C1 segment of cervical spinal cord (tissue), 14 donors: ENCODE results near the gene RNF113B.

ENCODE experiments used
- DNase-seq, 14 donors: peaks; one replicate each; lab custom pipeline; 2025; lab: John Stamatoyannopoulos, UW

RNF113B gene

GRCh38 chr13:98204546-98204945 is 27.5 kb upstream of the RNF113B start:
- no peak for DNase-seq

- DNase-seq: no peak
Observed at GRCh38 chr13:98203646-98204326, 26.7 kb upstream of the RNF113B start.

DNA sequence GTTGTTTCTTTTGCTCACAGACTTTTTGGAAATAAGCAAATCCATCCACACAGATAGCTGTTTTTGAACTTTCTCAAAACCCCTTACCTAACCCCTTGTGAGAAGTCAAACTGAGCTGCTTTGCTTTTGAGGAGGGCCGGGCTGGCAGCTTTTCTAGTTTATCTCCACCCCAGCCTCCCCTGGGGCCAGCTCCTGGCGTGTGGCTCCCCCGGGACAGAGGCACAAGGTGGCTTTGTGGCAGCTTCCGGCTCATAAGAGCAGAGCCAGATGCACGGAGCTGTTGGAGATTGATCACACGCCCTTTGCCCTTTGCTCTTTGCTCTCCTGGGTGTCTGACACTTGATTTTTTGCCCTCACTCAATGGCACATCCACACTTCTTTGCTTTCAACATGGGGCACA is 24.9 kb upstream of the RNF113B start:
- no peak for DNase-seq

- DNase-seq: no peak
Observed at GRCh38 chr13:98201189-98201588, 24.1 kb upstream of the RNF113B start.

DNA sequence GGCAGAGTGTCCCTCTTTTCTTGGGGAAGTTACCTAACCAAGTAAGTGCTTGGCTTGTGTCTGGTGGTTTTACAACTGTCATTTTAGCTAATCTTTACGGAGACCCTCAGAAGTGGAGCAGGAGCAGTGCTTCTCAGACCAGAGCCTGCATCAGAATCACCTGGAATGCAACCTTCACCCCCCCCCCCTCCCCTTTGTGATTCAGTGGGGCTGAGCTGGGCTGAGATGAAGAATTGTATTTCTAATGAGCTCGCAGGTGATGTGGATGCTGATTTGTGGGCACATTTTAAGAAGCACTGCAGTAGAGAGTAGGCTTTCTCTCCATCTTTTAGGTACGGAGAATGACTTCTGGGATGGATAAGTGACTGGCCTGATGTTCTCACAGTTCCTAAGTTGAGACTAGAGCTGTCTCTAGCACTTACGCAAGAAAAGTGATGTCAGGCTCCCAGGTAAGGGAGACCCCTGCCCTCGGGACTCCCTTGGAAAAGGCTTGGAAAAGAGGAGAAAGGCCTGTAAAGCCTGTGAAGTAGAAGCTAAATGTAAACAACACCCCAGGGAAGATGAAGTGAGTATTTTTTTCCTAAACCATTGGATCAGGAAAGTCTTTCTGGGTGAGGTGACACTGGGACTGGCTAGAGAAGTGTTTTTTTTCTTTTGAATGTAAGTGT is 23.3 kb upstream of the RNF113B start:
- no peak for DNase-seq

DNA sequence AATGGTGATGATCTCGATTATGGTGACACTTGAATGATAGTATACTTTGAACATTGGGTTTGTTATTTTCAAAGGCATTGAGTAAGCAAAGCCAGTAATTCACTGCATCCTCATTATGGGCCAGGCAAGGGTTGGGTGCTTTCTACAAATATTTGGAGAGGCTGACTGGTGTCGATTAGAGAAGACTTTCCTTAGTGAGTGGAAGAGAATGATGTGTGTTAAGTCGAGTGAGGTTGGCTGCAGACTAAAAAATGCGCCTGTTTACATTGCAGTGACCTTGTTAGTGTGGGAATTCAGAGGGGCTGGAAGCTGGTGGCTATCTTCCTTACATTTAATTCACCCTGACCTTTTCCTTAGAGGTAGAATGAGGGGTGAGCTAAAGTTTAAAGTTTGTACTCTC is 22.4 kb upstream of the RNF113B start:
- no peak for DNase-seq

DNA sequence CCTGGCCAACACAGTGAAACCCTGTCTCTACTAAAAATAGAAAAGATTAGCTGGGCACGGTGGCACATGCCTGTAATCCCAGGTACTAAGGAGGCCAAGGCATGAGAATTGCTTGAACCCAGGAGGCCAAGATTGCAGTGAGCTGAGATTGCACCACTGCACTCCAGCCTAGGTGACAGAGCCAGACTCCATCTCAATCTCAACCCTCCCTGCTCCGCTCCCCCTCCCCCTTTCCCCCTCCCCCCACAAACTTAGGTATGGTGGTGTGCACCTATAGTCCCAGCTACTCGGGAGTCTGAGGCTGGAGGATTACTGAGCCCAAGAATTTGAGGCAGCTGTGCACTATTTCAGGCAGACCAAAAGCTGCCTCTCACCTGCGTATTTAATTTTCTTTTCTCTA is 21.6 kb upstream of the RNF113B start:
- DNase-seq: no peak

GRCh38 chr13:98195054-98195791 is 18.2 kb upstream of the RNF113B start:
- no peak for DNase-seq

DNA sequence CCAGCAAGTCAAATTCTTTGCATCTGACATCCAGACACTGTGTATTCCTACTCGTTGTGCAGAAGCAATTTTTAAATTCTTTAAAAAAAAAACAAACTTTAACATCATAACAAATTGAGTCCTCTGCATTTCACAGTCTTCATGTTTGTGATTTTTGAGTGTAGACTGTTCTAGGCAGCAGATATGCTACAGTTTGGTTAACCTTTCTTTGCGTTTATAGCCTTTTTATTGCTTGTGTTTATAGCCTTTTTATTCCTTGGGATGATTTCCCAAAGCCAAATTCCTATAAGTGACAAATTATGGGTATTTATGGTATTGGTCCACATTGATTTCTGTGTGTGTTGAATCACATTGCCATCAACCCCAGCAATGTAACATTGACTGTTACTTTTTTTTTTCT is 14.9 kb upstream of the RNF113B start:
- no peak for DNase-seq

DNA sequence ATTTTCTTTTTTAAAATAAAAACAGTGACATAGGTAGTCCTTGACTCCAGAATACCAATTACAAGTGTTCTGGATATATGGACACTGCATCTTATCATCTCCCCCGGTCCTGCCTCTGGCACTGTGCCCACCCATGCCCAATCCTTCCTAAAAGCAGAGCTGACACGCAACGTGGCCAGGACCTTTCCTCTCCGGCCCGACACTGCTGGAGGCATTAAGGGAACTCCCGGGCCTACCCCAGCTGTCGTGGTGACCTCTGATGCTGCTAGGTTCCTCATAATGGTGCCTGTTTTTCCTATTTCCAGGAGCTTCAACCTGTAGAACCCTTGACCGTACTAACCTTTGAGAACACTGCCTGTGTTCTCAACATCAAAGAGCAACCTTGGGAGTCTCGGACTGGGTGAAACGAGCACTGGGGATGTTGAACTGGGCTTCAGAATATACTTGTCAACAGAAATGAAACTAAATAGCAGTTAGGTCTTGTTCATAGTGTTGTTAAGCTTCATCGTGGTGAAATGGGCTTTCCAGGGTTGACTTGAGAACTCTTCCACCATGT is 13.9 kb upstream of the RNF113B start:
- DNase-seq: no peak

DNA sequence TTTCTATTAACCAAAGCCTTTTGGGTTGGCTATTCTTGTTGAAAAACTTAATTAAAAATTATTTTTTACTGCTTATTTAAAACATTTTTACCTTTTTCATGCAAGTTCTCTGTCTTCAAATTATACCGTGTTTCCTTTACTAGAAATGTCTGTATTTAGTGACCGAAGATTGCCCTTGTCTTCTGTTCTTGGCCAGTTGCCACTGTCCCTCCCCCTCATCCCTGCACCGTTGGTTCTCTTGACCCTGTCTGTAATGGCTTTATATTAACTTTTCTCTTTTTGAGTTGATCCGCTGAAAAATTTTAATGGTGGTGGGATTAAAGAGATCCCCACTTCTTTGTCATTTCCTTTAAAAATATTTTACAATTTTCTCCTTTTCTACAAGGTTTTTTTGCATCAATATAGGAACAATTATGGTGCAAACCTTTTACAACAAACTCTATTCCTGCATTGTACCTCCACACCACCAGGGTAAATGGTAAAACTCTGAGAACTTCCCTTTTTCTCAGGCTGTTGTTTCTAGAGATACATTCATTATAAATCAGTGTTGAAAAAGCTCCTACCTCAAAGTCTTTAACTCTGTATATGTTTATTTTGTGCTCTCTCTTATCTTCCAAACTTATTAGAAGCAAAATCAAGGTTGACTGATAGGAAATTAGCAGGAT is 12.9 kb upstream of the RNF113B start:
- DNase-seq: no peak

DNA sequence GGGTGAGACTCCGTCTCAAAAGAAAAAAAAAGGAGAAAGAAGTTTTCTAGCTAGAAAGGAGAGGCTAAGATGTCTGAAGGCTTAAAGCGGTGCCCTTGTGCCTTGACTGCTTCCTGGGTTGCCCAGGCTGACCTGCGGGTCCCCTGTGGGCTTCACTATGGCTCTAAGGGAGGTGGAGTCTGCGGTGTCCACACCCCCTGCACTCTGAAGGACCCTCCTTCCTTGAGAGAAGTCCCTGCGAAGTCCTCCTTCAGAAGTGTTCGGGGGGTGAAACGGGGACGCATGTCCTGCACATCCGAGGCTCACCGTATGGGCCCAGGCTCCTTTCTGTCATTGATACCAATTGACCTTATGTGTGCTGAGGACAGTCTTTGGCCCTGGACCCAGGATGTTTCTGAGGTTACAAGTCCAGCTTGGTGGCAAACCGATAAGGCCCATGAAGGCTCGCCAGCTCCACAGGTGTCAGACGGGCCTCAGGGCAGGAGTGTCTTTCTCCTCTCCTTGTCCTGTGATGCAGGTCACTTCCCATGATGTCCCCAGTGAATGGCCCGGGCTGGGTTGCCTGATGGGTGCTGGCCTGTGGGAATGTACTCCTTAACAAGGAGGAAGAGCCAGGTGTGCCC is 11.6 kb upstream of the RNF113B start:
- no peak for DNase-seq

GRCh38 chr13:98187965-98188261 is 10.8 kb upstream of the RNF113B start:
- peak in 2 of 14 donors; percentile 11 to 42 for DNase-seq

DNA sequence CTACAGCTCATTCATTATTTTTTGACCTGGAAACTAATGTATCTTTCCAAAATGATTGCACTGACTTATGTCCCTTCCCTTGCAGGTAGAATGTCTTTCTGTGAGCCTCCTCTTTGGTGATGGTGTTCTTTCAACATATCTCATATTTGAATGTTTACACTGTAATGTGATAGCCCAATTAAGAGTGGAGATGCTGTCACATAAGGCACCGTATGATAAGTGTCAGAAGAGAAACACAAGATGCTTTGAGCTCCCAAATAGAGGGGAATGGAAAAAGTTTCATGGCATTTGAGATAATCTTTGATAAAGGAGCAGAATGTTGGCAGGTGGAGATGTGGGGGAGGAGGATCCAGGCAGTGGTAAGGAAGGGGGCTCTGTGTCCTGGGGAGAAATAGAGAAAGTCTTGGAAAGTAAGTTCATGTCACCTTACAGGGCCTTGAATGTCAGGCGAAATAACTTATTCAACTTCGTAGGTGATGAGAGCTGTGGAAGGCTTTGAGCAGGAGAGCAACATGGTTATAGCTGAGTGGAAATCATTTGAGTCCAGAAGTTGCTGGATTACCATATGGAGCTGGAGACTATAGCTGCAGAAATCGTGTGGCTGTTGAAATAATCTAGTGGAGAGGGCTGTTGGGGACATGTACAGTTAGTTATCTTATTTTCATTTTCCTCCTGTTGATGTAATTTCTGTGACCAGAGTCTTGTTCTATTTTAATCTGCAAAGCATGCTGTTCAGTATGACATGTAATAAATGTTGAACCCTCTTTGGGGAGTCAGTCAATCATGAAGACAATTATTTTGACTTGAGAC is 10.3 kb upstream of the RNF113B start:
- no peak for DNase-seq

- no peak for DNase-seq
Observed at GRCh38 chr13:98184792-98185191, 7.7 kb upstream of the RNF113B start.

DNA sequence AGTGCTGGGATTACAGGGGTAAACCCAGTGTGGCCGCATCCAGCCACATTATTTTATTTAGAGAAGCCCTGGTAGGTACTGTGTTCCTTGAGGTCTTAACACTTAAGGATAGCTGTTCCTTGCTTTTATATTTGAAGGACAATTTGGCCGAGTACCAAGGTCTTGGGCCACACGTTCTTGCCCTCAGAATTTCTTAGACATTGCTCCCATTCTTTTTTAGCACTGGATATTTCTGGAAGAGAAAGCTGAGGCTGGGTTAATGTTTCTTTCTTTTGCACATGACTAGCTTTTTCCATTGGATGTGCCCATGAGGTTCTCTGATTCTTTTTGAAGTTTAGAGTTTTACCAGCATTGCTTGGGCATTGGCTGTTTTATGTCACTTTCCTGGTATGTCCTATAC is 5.5 kb upstream of the RNF113B start:
- no peak for DNase-seq

DNA sequence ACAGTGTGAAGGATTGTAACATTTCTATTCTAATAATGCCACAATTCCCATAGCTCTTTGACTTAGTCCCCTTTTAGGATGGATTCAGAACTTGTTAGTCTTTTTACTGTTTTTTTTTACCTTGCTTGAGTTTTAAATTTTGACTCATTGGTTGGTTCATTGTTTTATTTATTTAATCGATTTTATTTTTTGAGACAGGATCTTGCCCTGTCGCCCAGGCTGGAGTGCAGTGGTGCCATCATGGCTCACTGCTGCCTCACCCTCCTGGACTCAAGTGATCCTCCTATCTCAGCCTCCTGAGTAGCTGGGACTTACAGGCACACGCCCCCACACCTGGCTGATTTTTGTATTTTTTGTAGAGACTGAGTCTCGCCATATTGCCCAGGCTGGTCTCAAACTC is 5.1 kb upstream of the RNF113B start:
- no peak for DNase-seq

DNA sequence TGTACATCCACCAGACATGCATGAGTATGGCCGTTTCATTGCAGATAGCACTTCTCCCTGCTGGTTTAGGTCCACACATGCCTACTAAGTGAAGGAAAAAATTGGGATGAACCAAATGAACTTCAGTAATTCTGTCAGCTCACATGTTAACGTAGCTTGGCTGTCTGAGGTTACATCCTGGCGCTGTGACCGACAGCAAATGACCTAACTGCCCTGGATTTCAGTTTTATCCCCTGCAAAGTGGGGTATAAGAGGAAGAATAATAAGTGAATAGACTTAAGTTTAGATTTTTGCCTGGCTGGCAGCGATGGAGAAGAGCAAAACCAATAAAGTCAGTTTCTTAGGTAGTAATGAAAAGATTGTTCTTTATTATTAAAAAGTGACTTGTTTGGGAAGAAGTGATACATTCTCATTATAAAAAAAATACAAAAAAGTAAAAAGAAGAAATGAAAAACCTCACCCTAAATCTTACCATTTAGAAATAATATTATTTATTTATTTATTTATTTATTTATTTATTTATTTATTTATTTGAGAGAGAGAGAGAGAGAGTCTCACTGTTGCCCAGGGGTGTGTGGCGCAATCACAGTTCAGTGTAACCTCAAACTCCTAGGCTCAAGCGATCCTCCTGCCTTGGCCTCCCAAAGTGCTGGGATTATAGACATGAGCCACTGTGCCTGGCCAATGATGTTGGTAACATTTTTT is 4.2 kb upstream of the RNF113B start:
- no peak for DNase-seq

- no peak for DNase-seq
Observed at GRCh38 chr13:98180092-98180491, 3.0 kb upstream of the RNF113B start.

DNA sequence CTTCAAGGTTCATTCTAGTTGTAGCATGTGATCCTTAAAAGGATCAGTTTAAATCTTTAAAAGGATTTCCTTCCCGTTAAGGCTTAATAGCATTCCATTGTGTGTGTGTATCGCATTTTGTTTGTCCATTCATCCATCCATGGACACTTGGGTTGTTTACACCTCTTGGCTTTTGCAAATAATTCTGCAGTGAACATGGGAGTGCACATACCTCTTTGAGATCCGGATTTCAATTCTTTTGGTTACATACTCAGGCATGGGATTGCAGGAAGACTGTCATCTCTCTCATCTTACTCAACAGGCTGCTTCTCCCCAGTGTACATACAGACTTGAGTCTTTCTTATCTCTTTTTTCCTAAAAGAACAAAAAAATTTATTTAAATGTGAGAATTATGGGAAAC is 1.2 kb downstream of the RNF113B start:
- no peak for DNase-seq
